Subcutaneous adipose tissue (tissue), 4 donors: ENCODE measurements around the gene CTSD. TPM values are rescaled to one million over a fixed set of nuclear protein-coding genes. Genes with fewer than 3 reads are reported as not detected.

ENCODE experiments used
- CTCF ChIP-seq: fragments of 450-650 bp; IDR thresholded peaks from one replicate; pipeline ENCODE4 v1.5.1; 2016; ENCODE audit warnings: low read depth, mild to moderate bottlenecking, control low read depth, antibody characterized with exemption, moderate library complexity
- total RNA-seq, 4 donors: library from RNA; depleted of rRNA; stranded (reverse); fragments of >200 nt; gene quantifications; one replicate each; pipeline ENCODE4 v1.1.0, GENCODE V29; 2016

The CTSD gene
- total RNA-seq, 4 donors from 2014 or later = 387 to 1,776 (median 548) TPM

GRCh38 chr11:1749395-1750351, 14.1 kb downstream of the CTSD start:
- TF ChIP-seq CTCF = no peak

- TF ChIP-seq CTCF = no peak
Observed at GRCh38 chr11:1748636-1749394, 14.9 kb downstream of the CTSD start.

- no peak for TF ChIP-seq CTCF
Observed at GRCh38 chr11:1747753-1748635, 15.7 kb downstream of the CTSD start.

GRCh38 chr11:1746956-1747752, 16.6 kb downstream of the CTSD start:
- TF ChIP-seq CTCF = no peak

- no peak for TF ChIP-seq CTCF
Observed at GRCh38 chr11:1746511-1746931, 17.2 kb downstream of the CTSD start.

GRCh38 chr11:1745701-1746320, 17.9 kb downstream of the CTSD start:
- TF ChIP-seq CTCF = no peak
